Neutrophil (primary cell): ENCODE data around the gene NR5A1.

Experiments used
- H3K27ac ChIP-seq: fragments of 200-600 bp; sonication (generic); 2 replicates; pipeline ENCODE4 v1.5.1; 2016; ENCODE audit warnings: mild to moderate bottlenecking, moderate library complexity
- H3K27me3 ChIP-seq: fragments of 200-600 bp; sonication (generic); 2 replicates; pipeline ENCODE4 v1.6.0; 2016; ENCODE audit warnings: mild to moderate bottlenecking
- H3K36me3 ChIP-seq: fragments of 200-600 bp; sonication (generic); 2 replicates; pipeline ENCODE4 v1.5.1; 2017
- H3K4me1 ChIP-seq, 2 experiments: fragments of 200-600 bp in 1 of 2; sonication (generic) in 1 of 2; 1 replicate in 1 of 2; 2 replicates in 1 of 2; pipeline versions ENCODE4 v1.5.1 to v1.6.1; 2013 to 2016; ENCODE audit warnings: low read depth in 1 of 2, low read length in 1 of 2, mild to moderate bottlenecking in 1 of 2, moderate library complexity in 1 of 2; ENCODE audit not compliant: control insufficient read depth in 1 of 2, insufficient read depth in 1 of 2
- H3K4me3 ChIP-seq, 2 experiments: fragments of 200-600 bp in 1 of 2; sonication (generic) in 1 of 2; 1 replicate in 1 of 2; 2 replicates in 1 of 2; pipeline ENCODE4 v1.5.1; 2013 to 2016; ENCODE audit warnings: low read depth in 1 of 2, low read length in 1 of 2, mild to moderate bottlenecking in 1 of 2, moderate library complexity in 1 of 2
- H3K9me3 ChIP-seq: fragments of 200-600 bp; sonication (generic); 2 replicates; pipeline ENCODE4 v1.5.1; 2016
- CTCF ChIP-seq: fragments of 200-600 bp; sonication (generic); IDR thresholded peaks from 2 replicates; pipeline ENCODE4 v1.5.1; 2016; ENCODE audit warnings: antibody characterized with exemption

Gene NR5A1

DNA sequence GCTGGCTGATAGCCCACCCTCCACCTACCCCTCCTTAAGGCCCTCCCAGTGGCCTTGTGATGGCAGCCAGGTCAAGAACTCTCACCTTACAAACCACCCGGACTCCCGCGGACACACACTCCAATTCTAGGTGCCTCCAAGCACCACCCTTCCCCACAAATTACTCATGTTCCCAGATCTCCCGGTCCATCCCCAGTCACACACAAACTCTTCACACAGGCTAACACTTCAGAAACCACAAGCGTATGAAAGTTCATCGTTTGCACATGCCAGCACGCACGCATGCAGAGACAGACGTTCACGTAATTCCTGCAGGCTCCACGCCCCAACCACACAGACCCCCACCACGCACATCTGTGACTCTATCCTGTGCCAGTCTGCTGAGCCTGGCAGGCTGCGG, 18.0 kb downstream of the NR5A1 start:
- Histone ChIP-seq H3K27ac (no peak overlapping the region), H3K4me1 (no peaks in the 10 kb centered on the region), H3K27me3 (peaks cover 28% of the 10 kb centered on the region)

DNA sequence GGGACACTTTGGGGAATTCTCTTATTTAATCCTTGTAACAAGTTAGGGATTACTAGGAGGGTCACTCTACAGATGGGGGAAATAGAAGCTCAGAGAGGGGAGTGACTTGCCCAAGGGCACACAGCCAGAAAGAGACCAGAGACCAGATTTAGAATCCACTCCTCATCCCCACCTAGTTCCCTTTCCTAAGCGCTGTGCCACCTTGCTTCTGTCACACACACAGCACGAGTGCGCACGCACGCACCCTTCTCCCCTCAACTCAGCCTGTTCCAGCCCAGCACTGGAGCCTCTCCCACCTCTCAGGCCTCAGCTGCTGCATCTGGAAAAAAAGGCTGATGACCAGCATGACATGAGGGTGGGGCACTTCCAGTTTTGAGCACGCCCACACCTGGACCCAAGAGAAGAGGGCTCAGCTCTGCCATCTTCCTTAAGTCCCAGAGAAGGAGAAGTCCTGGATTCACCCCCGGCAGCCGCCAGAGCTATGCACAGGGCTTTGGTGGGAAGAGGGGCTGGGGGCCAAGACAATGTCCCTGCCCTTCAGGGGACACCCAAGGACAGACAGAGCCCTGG, 18.5 kb downstream of the NR5A1 start:
- H3K36me3 ChIP-seq: no peaks in the 10 kb centered on the region
- no peak overlapping the region for H3K27ac ChIP-seq
- H3K4me1 ChIP-seq: no peaks in the 10 kb centered on the region
- no peak for TF ChIP-seq CTCF
- H3K9me3 ChIP-seq: no peaks in the 10 kb centered on the region
- no peak overlapping the region for H3K4me3 ChIP-seq
- peaks cover 28% of the 10 kb centered on the region for H3K27me3 ChIP-seq

More for the DNA sequence above, 18.0 kb downstream of the NR5A1 start:
- Histone ChIP-seq H3K4me3 (no peak overlapping the region), H3K9me3 (no peaks in the 10 kb centered on the region), H3K36me3 (no peaks in the 10 kb centered on the region)
- no peak for TF ChIP-seq CTCF

- H3K9me3 ChIP-seq: no peaks in the 10 kb centered on the region
- H3K36me3 ChIP-seq: no peaks in the 10 kb centered on the region
- H3K4me1 ChIP-seq: no peaks in the 10 kb centered on the region
- no peak overlapping the region for H3K27ac ChIP-seq
- H3K4me3 ChIP-seq: no peak overlapping the region
- TF ChIP-seq CTCF: no peak
- peaks cover 28% of the 10 kb centered on the region for H3K27me3 ChIP-seq
Measured at GRCh38 chr9:124487260-124488182, 19.7 kb downstream of the NR5A1 start.

DNA sequence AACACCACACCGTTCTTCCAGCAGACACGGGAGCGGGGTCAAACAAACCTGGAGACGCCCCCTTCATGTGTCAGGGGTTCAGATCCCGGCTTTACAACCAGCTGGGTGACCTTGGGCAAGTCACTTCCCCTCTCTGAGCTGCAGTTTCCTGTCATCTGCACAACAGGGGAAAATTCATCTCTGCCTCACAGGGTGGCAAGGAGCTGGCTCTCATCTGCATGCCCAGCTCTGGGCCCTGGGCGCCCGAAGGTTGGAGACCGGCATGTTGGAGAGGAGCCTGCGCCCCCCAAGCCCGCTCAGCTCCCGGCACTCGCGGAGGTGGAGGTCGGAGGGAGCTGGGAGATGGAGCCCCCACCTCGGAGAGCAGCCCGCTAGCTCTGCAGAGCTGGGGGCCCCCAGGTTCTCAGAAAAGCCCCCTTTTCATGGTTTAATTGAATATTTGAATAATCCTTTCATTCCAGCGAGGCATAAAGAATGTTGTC, 20.4 kb downstream of the NR5A1 start:
- H3K4me1 ChIP-seq: no peaks in the 10 kb centered on the region
- H3K4me3 ChIP-seq: no peak overlapping the region
- no peaks in the 10 kb centered on the region for H3K36me3 ChIP-seq
- TF ChIP-seq CTCF: no peak
- no peaks in the 10 kb centered on the region for H3K9me3 ChIP-seq
- peaks cover 35% of the 10 kb centered on the region for H3K27me3 ChIP-seq
- H3K27ac ChIP-seq: no peak overlapping the region

DNA sequence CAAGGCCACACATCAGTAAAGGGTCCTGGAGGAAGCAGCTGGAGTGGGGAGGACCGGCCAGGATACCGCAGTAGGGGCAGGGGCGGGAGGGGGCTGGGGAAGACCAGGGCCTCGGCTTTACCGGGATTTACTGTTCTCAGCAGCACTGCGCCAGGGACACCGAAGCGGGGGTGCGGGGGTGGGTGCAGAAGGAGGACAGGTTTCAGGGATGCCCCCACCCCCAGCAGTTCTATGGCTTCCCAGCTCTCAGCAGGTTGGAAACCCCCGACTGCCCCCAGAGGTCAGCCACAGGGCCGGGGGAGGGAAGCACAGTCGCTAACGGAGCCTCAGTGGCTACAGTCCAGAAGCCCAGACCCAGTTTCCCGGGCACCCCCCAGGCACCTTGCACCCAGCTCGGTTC, 21.3 kb downstream of the NR5A1 start:
- H3K36me3 ChIP-seq: no peaks in the 10 kb centered on the region
- no peaks in the 10 kb centered on the region for H3K9me3 ChIP-seq
- H3K27me3 ChIP-seq: peaks cover 44% of the 10 kb centered on the region
- H3K4me1 ChIP-seq: no peaks in the 10 kb centered on the region
- H3K4me3 ChIP-seq: no peak overlapping the region
- no peak for TF ChIP-seq CTCF
- H3K27ac ChIP-seq: no peak overlapping the region
